ENCODE data around the gene PATJ.
A peak's percentile ranks its signal among the peaks of the same experiment; 100 is the strongest.

The PATJ gene

GRCh38 chr1:61851235-61851634, 109.0 kb downstream of the PATJ start:
- H3K4me3 ChIP-seq = no peak overlapping the region
- H3K9ac ChIP-seq (ENCODE audit: insufficient read length) = no peak overlapping the region
- no peak overlapping the region for H3K27ac ChIP-seq
- DNase-seq (ENCODE audit: low read depth, low spot score) = no peak
- H3K9me3 ChIP-seq (ENCODE audit: low read depth, low read length) = no peaks in the 10 kb centered on the region
- no peaks in the 10 kb centered on the region for H3K36me3 ChIP-seq (ENCODE audit: insufficient read depth, low read length)
- TF ChIP-seq FOXP2 (optimal IDR thresholded peaks at IDR 0.05; ENCODE audit: control extremely low read depth, extremely low read length, insufficient read depth) (no peak), EZH2 (IDR thresholded peaks at IDR 0.05) (no peak), POLR2AphosphoS5 (IDR thresholded peaks at IDR 0.05; ENCODE audit: borderline replicate concordance, low read depth, low read length) (no peak)

GRCh38 chr1:61851849-61852669, 109.8 kb downstream of the PATJ start:
- H3K36me3 ChIP-seq (ENCODE audit: insufficient read depth, low read length) = no peaks in the 10 kb centered on the region
- peak; percentile 70 for DNase-seq (ENCODE audit: low read depth, low spot score)
- H3K9me3 ChIP-seq (ENCODE audit: low read depth, low read length) = no peaks in the 10 kb centered on the region
- H3K9ac ChIP-seq (ENCODE audit: insufficient read length) = no peak overlapping the region
- TF ChIP-seq POLR2AphosphoS5 (IDR thresholded peaks at IDR 0.05; ENCODE audit: borderline replicate concordance, low read depth, low read length) = no peak
- no peak overlapping the region for H3K27ac ChIP-seq
- H3K4me3 ChIP-seq = no peak overlapping the region

GRCh38 chr1:61852670-61853015, 110.4 kb downstream of the PATJ start:
- no peaks in the 10 kb centered on the region for H3K36me3 ChIP-seq (ENCODE audit: insufficient read depth, low read length)
- TF ChIP-seq FOXP2 (optimal IDR thresholded peaks at IDR 0.05; ENCODE audit: control extremely low read depth, extremely low read length, insufficient read depth) (no peak), POLR2AphosphoS5 (IDR thresholded peaks at IDR 0.05; ENCODE audit: borderline replicate concordance, low read depth, low read length) (no peak), EZH2 (IDR thresholded peaks at IDR 0.05) (no peak)

GRCh38 chr1:61853583-61853982, 111.3 kb downstream of the PATJ start:
- TF ChIP-seq EZH2 (IDR thresholded peaks at IDR 0.05) (no peak), POLR2AphosphoS5 (IDR thresholded peaks at IDR 0.05; ENCODE audit: borderline replicate concordance, low read depth, low read length) (no peak), FOXP2 (optimal IDR thresholded peaks at IDR 0.05; ENCODE audit: control extremely low read depth, extremely low read length, insufficient read depth) (no peak)

More at GRCh38 chr1:61852670-61853015, 110.4 kb downstream of the PATJ start:
- DNase-seq (ENCODE audit: low read depth, low spot score) = no peak
- Histone ChIP-seq H3K9ac (ENCODE audit: insufficient read length) (no peak overlapping the region), H3K4me3 (no peak overlapping the region), H3K9me3 (ENCODE audit: low read depth, low read length) (no peaks in the 10 kb centered on the region), H3K27ac (no peak overlapping the region)

GRCh38 chr1:61864489-61864888, 122.2 kb downstream of the PATJ start:
- Histone ChIP-seq H3K9ac (ENCODE audit: insufficient read length) (no peak overlapping the region), H3K4me3 (no peak overlapping the region), H3K36me3 (ENCODE audit: insufficient read depth, low read length) (no peaks in the 10 kb centered on the region), H3K9me3 (ENCODE audit: low read depth, low read length) (no peaks in the 10 kb centered on the region), H3K27ac (no peak overlapping the region)
- TF ChIP-seq POLR2AphosphoS5 (IDR thresholded peaks at IDR 0.05; ENCODE audit: borderline replicate concordance, low read depth, low read length) (no peak), EZH2 (IDR thresholded peaks at IDR 0.05) (no peak), FOXP2 (optimal IDR thresholded peaks at IDR 0.05; ENCODE audit: control extremely low read depth, extremely low read length, insufficient read depth) (no peak)
- no peak for DNase-seq (ENCODE audit: low read depth, low spot score)

More at GRCh38 chr1:61853583-61853982, 111.3 kb downstream of the PATJ start:
- Histone ChIP-seq H3K4me3 (no peak overlapping the region), H3K9me3 (ENCODE audit: low read depth, low read length) (no peaks in the 10 kb centered on the region), H3K27ac (no peak overlapping the region), H3K36me3 (ENCODE audit: insufficient read depth, low read length) (no peaks in the 10 kb centered on the region), H3K9ac (ENCODE audit: insufficient read length) (no peak overlapping the region)
- DNase-seq (ENCODE audit: low read depth, low spot score) = peak; percentile 22

GRCh38 chr1:61865646-61866220, 123.5 kb downstream of the PATJ start:
- H3K4me3 ChIP-seq = no peak overlapping the region
- no peaks in the 10 kb centered on the region for H3K36me3 ChIP-seq (ENCODE audit: insufficient read depth, low read length)
- no peak for DNase-seq (ENCODE audit: low read depth, low spot score)
- no peak overlapping the region for H3K9ac ChIP-seq (ENCODE audit: insufficient read length)
- no peak for TF ChIP-seq POLR2AphosphoS5 (IDR thresholded peaks at IDR 0.05; ENCODE audit: borderline replicate concordance, low read depth, low read length)
- TF ChIP-seq FOXP2 (optimal IDR thresholded peaks at IDR 0.05; ENCODE audit: control extremely low read depth, extremely low read length, insufficient read depth) = no peak
- TF ChIP-seq EZH2 (IDR thresholded peaks at IDR 0.05) = no peak
- H3K27ac ChIP-seq = no peak overlapping the region
- H3K9me3 ChIP-seq (ENCODE audit: low read depth, low read length) = no peaks in the 10 kb centered on the region

- Histone ChIP-seq H3K9ac (ENCODE audit: insufficient read length) (no peak overlapping the region), H3K36me3 (ENCODE audit: insufficient read depth, low read length) (no peaks in the 10 kb centered on the region), H3K9me3 (ENCODE audit: low read depth, low read length) (no peaks in the 10 kb centered on the region), H3K27ac (no peak overlapping the region), H3K4me3 (no peak overlapping the region)
- TF ChIP-seq FOXP2 (optimal IDR thresholded peaks at IDR 0.05; ENCODE audit: control extremely low read depth, extremely low read length, insufficient read depth) (no peak), EZH2 (IDR thresholded peaks at IDR 0.05) (no peak), POLR2AphosphoS5 (IDR thresholded peaks at IDR 0.05; ENCODE audit: borderline replicate concordance, low read depth, low read length) (no peak)
- no peak for DNase-seq (ENCODE audit: low read depth, low spot score)
Observed at GRCh38 chr1:61869691-61870109, 127.4 kb downstream of the PATJ start.

- H3K36me3 ChIP-seq (ENCODE audit: insufficient read depth, low read length) = no peaks in the 10 kb centered on the region
- no peak for DNase-seq (ENCODE audit: low read depth, low spot score)
- no peaks in the 10 kb centered on the region for H3K9me3 ChIP-seq (ENCODE audit: low read depth, low read length)
- no peak overlapping the region for H3K27ac ChIP-seq
- no peak for TF ChIP-seq EZH2 (IDR thresholded peaks at IDR 0.05)
- no peak for TF ChIP-seq FOXP2 (optimal IDR thresholded peaks at IDR 0.05; ENCODE audit: control extremely low read depth, extremely low read length, insufficient read depth)
- TF ChIP-seq POLR2AphosphoS5 (IDR thresholded peaks at IDR 0.05; ENCODE audit: borderline replicate concordance, low read depth, low read length) = no peak
- no peak overlapping the region for H3K4me3 ChIP-seq
- no peak overlapping the region for H3K9ac ChIP-seq (ENCODE audit: insufficient read length)
Observed at GRCh38 chr1:61872206-61872605, 129.9 kb downstream of the PATJ start.
